NCI-H1092 (cell line): ENCODE data around the gene IL27RA.

Experiments
- DNase-seq: peaks from one replicate; lab custom pipeline; 2025; lab: John Stamatoyannopoulos, UW

IL27RA gene

GRCh38 chr19:14059652-14060155 lies 28.1 kb downstream of the IL27RA start:
- no peak for DNase-seq

- no peak for DNase-seq
Observed at GRCh38 chr19:14061081-14061749, 29.7 kb downstream of the IL27RA start.

- DNase-seq, result no peak
Observed at GRCh38 chr19:14061751-14062557, 30.4 kb downstream of the IL27RA start, which contains the start of gene PALM3. TSS of gene PALM3 (minus strand) at chr19:14062076. CDS start at chr19:14061980, 96 bp downstream.

GRCh38 chr19:14062558-14062855 lies 30.9 kb downstream of the IL27RA start:
- DNase-seq, result no peak

GRCh38 chr19:14063105-14063504 lies 31.5 kb downstream of the IL27RA start:
- DNase-seq, result no peak

- DNase-seq, result no peak
Observed at GRCh38 chr19:14066134-14066533, 34.6 kb downstream of the IL27RA start.

- DNase-seq, result no peak
Observed at GRCh38 chr19:14070268-14071050, 38.9 kb downstream of the IL27RA start.

- peak; percentile 23 for DNase-seq
Observed at GRCh38 chr19:14072535-14073260, 41.1 kb downstream of the IL27RA start, which contains the start of gene MISP3. TSS of gene MISP3 (plus strand) at chr19:14072786. CDS start at chr19:14073310, 524 bp downstream.

- peak; percentile 59 for DNase-seq
Observed at GRCh38 chr19:14073261-14073924, 41.8 kb downstream of the IL27RA start.

GRCh38 chr19:14073925-14074838 lies 42.6 kb downstream of the IL27RA start:
- DNase-seq, result no peak

GRCh38 chr19:14078411-14078810 lies 46.8 kb downstream of the IL27RA start:
- no peak for DNase-seq

GRCh38 chr19:14080887-14081796 lies 49.6 kb downstream of the IL27RA start:
- DNase-seq, result peak; percentile 99

- no peak for DNase-seq
Observed at GRCh38 chr19:14081797-14082674, 50.5 kb downstream of the IL27RA start.

- DNase-seq, result no peak
Observed at GRCh38 chr19:14082675-14082960, 51.1 kb downstream of the IL27RA start.

- no peak for DNase-seq
Observed at GRCh38 chr19:14085309-14085995, 53.9 kb downstream of the IL27RA start, which contains the start of gene C19orf67. TSS of gene C19orf67 (minus strand) at chr19:14085783. CDS start at chr19:14085627, 156 bp downstream.

- no peak for DNase-seq
Observed at GRCh38 chr19:14086098-14086497, 54.5 kb downstream of the IL27RA start.

- no peak for DNase-seq
Observed at GRCh38 chr19:14088634-14089411, 57.3 kb downstream of the IL27RA start.
